Stimulated activated CD4-positive, alpha-beta T cell treated with anti-CD3 and anti-CD28 coated beads, Interleukin-1b, Interleukin-23, amount 100 ng/mL, for 24 hours (primary cell): Measurements from ENCODE around the gene BFAR.
"Not testable (repeated sequence)": the region's sequence is repeated elsewhere in the genome, so short reads cannot be mapped to it uniquely, and the experiment has no call there.

Source experiments
- DNase-seq, 4 experiments: peaks; one replicate each; pipeline ENCODE4 v3.0.0-alpha.2; 2020; ENCODE audit warnings: low read depth in 4 of 4, low spot score in 1 of 4

BFAR gene

DNA sequence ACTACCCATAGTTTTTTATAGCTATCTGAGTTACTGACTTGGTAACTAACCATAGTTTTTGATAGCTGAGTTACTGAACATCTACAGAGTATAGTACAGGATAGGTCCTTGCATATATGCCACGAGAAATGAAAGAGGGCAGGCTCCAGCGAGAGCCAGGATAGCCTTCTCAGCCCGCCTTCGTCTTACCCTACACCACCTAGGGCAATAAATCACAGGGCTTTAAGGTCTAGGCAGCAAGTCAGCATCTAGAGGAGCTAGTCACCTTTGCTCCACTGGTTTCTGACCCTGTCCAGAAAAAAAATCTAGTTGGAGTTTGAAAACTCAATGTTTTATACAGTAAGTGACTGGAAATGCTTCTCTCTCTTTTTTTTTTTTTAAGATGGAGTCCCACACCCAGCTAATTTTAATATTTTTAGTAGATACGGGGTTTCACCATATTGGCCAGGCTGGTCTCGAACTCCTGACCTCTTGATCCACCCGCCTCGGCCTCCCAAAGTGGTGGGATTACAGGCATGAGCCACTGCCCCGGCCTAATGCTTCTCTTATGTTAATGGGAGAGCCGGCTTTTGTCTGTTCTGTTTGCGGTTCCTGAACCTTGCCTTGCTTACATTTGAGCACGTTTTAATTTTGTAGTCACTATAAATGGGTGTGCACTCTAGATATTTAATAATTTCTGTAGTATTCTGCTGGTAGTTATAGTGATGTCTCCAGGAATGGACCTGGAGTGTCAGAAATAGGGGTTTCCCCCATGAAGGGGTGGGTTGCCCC lies 2.8 kb downstream of the BFAR start:
- no peak for DNase-seq

DNA sequence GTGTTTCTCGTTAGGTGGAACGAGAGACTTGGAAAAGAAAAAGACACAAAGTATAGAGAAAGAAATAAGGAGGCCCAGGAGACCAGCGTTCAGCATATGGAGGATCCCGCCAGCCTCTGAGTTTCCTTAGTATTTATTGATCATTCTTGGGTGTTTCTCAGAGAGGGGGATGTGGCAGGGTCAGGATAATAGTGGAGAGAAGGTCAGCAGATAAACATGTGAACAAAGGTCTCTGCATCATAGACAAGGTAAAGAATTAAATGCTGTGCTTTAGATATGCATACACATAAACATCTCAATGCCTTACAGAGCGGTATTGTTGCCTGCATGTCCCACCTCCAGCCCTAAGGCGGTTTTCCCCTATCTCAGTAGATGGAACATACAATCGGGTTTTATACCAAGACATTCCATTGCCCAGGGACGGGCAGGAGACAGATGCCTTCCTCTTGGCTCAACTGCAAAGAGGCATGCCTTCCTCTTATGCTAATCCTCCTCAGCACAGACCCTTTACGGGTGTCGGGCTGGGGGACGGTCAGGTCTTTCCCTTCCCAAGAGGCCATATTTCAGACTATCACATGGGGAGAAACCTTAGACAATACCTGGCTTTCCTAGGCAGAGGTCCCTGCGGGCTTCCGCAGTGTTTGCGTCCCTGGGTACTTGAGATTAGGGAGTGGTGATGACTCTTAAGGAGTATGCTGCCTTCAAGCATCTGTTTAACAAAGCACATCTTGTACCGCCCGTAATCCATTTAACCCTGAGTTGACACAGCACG lies 3.6 kb downstream of the BFAR start:
- not testable (repeated sequence) for DNase-seq

DNA sequence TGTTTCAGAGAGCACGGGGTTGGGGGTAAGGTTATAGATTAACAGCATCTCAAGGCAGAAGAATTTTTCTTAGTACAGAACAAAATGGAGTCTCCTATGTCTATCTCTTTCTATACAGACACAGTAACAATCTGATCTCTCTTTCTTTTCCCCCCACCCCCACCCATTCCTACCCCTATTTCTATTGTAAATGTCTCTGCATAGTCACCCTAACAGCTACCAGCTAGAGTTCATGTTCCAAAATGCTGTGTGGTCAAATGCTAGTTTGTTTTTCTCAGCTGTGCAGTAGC lies 4.1 kb downstream of the BFAR start:
- DNase-seq, result not testable (repeated sequence)

DNA sequence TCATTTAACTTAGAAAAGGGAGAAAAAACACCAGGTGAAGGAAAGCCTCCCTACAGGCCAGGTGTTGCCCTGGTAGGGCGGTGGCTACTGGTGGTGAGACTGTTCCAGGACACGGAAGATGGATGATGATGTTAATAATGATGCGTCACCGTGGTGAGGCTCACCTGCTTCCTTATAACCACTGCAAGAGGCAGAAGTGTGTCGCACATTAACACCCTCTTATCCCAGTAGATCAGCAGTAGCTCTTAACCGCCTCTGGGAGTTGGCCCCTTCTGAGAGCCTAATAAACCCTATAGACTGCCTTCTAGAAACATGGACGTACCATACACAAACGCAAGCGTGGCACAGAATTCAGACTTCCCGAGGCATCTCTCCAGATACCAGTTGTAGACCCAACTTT lies 7.8 kb downstream of the BFAR start:
- no peak for DNase-seq

DNA sequence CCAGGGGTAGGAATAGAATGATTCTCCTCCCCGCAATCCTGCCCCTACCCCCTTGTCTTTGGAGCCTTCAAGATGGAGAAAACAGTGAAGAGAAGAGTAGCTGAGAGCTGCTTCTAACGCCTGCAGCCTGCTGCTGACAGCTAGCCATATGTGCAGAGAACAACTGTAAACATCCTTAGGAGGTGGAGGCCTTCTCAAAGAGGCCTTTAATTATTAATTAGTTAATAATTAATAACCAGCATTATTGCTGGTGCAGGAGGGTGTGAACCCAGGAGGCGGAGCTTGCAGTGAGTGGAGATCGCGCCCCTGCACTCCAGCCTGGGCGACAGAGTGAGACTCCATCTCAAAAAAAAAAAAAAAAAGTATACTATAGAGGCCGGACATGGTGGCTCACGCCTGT lies 8.5 kb downstream of the BFAR start:
- no peak for DNase-seq

DNA sequence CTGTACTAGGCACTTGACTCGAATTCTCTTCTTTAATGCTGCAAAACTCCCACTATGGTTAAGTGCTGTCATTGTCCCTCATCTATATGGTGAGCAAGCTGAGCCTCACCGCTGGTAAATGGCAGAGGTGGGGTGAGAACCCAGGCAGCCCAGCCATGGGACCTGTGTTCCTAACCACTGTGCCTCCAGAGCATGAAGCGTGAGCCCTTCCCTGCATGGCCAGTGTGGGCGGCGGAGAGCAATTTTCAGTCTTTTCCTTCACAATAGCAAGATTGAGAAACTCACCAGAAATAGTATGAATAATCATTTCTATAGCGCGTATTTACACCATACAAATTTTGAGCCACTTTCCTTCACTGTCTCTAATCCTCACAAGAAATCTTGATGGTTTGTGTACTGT lies 9.2 kb downstream of the BFAR start:
- no peak for DNase-seq

DNA sequence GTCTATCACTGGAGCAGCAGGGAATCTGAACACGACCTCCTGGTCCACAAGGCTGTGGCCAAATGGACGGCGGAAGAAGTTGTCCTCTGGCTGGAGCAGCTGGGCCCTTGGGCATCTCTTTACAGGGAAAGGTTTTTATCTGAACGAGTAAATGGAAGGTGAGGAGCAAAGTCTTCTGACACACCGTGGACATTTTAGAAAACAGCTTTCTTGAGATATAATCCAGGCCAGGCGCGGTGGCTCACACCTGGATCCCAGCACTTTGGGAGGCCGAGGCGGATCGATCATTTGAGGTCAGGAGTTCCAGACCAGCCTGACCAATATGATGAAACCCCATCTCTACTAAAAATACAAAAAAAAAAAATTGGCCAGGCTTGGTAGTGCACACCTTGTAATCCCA lies 17.1 kb downstream of the BFAR start:
- DNase-seq, result no peak

DNA sequence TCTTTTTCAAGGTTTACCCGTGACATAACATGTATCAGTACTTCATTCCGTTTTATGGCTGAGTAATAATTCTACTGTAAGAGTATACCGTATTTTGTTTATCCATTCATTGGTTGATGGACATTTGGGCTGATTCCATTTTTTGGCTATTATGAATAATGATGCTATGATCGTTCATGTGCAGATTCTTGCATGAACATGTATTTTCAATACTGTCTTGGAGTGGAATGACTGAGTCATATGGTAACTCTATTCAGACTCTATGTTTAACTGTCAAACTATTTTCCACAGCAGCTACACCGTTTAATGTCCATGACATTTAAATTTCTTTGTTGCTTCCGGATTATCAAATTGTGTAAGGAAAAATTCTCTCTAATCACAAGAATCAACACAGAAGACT lies 17.9 kb downstream of the BFAR start:
- DNase-seq, result no peak

DNA sequence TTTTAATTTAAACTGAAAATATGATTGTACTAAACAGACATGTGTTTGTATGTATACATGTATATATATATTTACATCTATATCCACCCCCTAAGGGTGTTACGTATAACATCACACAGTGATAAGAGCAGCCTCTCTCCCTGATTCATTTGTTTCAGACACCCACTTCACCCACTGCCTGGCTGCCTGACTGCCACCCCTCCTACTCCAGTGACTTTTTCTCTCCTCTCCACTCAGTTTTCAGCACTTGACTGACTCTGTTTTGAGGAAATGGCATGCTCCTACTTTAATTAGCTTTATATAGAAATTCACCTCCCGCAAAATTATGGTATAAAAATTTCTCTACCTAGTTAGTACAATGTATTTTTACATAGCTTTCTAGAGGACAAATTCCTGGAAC lies 20.0 kb downstream of the BFAR start:
- DNase-seq, result no peak

DNA sequence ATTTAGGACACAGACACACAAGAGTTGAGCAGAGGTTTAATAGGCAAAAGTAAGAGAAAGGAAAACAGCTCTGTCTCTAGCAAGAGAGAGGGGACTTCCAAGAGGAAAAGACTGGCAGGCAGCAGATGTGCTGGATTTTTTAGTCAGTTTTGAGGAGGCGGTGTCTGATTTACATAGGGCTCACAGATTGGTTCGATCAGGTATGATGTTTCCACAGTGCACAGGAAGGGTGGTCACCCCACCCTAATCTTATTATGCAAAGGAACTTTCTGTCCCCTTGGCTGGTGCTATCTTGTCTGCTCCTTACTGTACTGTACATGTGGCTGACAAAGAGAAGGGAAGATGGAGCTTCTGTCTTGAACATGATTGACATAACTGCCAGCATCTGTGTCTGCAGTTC lies 25.3 kb downstream of the BFAR start:
- no peak for DNase-seq

DNA sequence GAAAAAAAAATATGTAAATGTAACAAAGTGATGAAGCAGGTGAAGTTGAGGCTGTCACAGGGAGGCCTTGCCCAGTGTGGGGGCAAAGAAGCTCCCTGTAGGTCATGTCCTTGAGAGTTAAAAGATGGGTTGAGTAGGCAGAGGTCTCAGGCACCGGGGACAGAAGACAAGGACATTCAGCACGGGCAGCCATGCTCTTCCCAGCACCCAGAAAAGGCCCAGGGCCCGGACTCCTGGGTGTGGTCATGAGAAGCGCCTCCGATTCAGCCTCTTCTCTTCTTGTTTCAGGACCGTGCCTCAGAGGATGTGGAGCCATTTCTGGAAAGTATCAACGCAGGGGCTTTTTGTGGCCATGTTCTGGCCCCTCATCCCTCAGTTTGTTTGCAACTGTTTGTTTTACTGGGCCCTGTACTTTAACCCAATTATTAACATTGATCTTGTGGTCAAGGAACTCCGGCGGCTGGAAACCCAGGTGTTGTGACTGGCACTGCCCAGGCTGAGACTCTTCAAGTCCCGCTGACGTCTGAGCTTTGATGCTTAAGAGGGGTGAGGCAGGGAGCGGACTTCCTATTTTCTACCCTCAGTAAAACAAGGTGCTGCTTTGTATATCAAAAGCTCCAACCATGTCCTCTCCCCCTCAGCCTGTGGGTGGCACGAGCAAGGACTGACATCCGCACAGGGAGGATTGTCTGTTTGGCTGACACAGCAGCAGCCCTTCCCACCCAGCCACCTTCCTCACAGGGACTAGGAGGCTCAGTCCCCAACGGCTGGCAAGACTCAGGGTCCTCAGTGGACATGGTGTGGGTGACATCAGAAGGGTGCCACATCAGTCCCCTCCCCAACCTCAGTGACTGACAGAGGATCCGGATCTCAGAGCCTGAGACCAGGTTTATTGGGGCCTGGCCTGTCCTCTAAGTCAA lies 34.9 kb downstream of the BFAR start:
- DNase-seq, result no peak

DNA sequence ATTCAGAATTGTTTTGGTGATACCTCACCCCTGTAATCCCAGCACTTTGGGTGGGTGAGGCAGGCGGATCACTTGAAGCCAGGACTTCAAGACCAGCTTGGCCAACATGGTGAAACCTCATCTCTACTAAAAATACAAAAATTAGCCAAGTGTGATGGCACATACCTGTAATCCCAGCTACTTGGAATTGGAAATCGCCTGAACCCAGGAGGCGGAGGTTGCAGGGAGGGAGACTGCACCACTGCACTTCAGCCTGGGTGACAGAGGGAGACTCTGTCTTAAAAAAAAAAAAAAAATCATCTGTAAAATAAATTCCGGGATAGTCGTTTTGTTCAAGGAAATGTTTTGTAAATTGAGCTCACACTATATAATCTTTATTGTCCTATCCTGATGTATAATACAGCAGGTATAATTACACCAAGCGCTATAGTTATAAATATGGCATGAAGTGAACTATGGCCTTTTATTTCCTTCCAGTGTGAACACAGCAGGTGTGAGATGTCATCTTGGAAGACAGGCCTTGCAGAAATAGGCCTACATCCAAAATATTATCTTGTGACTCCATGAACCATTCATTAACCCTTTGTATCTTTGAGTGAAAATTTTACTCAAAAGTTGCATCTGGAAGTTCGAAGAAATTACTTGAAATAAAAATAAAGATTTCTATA lies 35.9 kb downstream of the BFAR start:
- no peak for DNase-seq

DNA sequence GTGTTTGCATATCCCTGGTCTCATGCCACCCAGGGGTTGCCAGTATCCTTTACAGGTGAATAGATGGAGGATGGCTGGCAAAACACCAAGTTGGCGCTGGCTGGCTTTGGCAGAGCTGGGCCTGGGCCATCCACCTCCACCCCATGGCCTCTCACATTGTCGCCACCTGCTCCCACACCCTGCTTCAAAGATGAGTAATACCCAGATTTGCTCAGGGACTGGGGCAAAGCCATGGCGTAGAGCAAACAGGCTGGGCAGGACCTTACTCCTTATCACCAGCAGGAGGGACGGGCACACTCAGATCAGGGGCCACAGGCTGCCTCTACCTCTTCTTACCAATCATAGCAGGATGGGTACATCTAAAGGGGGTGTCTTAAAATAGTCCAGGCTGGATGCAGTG lies 37.0 kb downstream of the BFAR start:
- DNase-seq, result no peak

DNA sequence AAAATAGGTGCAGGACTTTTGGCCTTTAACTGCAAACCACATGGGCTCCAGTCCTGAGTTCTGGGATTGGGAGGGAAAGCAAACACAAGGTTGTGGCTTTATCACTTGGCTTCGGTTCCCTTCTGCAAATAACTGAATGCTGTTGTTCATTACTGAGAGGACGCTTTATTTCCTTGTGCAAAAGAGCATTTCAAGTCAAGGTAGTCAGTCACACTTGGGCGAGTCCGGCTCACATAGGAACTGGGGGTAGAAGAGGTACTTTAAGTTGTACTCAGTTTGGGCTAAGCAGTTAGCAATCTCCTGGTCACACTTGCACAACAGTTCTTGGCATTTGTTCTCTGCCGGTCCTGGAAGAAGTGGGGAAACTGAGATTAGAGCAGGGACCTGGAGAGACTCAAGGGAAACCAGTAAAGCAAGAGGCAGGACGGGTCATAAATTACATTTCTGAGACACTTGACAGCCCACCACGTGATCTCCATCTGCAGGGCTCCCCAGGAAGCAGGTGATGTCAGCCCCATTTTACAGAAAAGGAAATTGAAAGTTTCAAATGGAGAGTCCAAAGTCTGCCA lies 39.7 kb downstream of the BFAR start:
- DNase-seq, result no peak

DNA sequence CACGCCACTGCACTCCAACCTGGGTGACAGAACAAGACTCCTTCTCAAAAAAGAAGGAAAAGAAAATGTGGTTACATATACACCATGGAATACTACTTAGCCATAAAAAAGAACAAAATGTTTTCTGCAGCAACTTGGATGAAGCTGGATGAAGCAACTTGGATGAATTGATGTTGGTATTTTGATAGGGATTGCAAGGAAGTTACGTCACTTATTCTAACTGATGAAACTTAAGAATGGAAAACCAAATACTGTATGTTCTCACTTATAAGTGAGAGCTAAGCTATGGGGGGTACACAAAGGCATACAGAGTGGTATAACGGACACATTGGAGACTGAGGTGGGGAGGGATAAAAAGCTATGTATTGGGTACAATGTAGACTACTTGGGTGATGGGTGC lies 43.9 kb downstream of the BFAR start:
- no peak for DNase-seq

DNA sequence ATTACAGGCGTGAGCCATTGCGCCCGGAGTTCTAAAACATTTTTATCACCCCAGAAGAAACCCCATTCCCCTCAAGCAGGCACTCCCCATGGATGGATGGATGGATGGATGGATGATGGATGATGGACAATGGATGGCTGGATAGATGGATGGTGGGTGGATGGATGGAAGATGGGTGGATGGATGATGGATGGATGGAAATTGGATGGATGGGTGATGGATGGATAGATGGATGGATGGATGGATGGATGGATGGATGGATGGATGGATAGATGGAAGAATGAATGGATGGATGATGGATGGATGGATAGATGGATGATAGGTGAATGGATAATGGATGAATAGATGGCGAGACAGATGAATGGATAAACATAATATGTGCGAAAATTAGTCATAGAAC lies 44.9 kb downstream of the BFAR start:
- no peak for DNase-seq

DNA sequence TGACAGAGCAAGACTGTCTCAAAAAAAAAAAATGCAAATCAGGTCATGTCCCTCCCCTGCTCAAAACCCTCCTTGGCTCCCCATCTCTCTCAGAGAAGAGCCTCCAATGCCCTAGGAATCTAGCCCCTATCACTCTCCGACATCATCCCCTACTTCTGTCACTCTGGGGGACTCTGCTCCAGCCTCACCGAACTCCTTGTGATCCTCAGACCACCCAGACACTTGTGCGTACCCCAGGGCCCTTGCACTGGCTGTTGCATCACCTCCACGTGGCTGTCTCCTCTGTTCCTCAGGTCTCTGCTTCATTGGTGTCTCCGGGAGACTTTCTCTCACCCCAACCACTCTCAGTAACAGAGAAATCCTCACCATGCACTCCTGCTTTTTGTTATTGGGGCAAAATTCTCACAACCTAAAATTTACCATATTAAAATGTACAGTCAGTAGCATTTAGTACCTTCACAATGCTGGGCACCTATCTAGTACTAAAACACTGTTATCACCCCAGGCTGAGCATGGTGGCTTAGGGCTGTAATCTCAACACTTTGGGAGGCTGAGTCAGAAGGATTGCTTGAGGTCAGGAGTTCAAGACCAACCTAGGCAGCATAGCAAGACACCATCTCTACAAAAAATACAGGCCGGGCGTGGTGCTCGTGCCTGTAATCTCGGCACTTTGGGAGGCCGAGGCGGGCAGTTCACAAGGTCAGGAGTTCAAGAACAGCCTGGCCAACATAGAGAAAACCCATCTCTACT lies 46.2 kb downstream of the BFAR start:
- DNase-seq, result no peak

DNA sequence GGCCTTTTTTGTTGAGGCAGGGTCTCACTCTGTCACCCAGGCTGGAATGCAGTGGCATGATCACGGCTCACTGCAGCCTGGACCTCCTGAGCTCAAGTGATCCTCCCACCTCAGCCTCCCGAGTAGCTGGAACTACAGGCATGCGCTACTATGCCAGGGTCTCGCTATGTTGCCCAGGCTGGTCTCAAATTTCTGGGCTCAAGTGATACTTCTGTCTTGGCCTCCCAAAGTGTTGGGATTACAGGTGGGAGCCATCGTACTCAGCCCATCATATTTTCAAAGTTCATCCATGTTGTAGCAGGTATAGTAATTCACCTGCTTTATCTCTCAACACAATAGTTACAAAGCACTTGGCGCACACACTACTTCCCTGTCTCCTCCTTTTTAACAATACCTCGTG lies 47.6 kb downstream of the BFAR start:
- not testable (repeated sequence) for DNase-seq

DNA sequence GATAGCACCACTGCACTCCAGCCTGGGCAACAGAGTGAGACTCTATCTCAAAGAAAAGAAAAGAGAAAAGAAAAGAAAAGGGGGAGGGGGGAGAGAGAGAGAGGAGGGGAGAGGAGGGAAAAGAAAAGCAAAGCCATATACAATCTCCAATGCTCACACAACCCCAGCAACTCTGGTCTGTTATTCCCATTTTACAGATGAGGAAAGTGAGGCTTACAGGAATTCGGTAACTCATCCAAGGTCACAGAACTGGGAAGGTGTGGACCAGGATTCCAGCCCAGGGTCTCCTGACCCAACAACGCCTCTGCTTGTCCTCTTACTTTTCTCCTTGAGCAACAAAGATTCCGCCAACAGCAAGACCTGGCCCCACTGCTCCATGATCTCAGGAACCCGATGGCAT lies 48.4 kb downstream of the BFAR start:
- no peak for DNase-seq

DNA sequence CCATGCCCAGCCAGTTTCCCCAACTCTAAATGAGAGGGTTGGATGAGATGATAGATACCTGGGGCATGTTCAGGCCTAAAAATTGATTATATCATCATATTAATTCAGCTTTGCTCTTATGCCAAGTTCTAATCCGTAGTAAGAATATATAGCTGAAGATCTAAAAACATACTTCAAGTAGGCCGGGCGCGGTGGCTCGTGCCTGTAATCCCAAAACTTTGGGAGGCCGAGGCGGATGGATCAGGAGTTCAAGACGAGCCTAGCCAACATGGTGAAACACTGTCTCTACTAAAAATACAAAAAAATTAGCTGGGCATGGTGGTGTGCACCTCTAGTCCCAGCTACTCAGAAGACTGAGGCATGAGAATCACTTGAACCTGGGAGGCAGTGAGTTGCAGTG lies 49.4 kb downstream of the BFAR start:
- DNase-seq, result no peak
